Measurements from ENCODE around the gene OTOS. TPM values are rescaled to one million over a fixed set of nuclear protein-coding genes. Genes with fewer than 3 reads are reported as not detected.

OTOS gene
- polyA plus RNA-seq, 1 experiment, result not detected

- TF ChIP-seq CTCF (IDR thresholded peaks at IDR 0.05; ENCODE audit: insufficient read depth, low read depth, low read length), result no peak
- ChIA-PET CTCF (no interaction called here), POLR2A (no interaction called here)
- Histone ChIP-seq H3K36me3 (ENCODE audit: control insufficient read depth, insufficient read depth, low read length) (no peaks in the 10 kb centered on the region), H3K4me3 (ENCODE audit: low read depth, low read length) (no peak overlapping the region), H3K27me3 (ENCODE audit: control insufficient read depth, insufficient read depth, low read length) (no peaks in the 10 kb centered on the region)
- no peak for DNase-seq (ENCODE audit: low read depth)
Measured at GRCh38 chr2:240161087-240161750, 20.8 kb upstream of the OTOS start.

GRCh38 chr2:240160291-240161086 is 20.0 kb upstream of the OTOS start:
- ChIA-PET CTCF (no interaction called here), POLR2A (no interaction called here)
- H3K4me3 ChIP-seq (ENCODE audit: low read depth, low read length), result no peak overlapping the region
- H3K36me3 ChIP-seq (ENCODE audit: control insufficient read depth, insufficient read depth, low read length), result no peaks in the 10 kb centered on the region
- TF ChIP-seq CTCF (IDR thresholded peaks at IDR 0.05; ENCODE audit: insufficient read depth, low read depth, low read length), result no peak
- no peaks in the 10 kb centered on the region for H3K27me3 ChIP-seq (ENCODE audit: control insufficient read depth, insufficient read depth, low read length)
- DNase-seq (ENCODE audit: low read depth), result no peak

- no peaks in the 10 kb centered on the region; the same call in 1 of the 2 replicates for H3K27me3 ChIP-seq (ENCODE audit: control insufficient read depth, insufficient read depth, low read length)
- H3K4me3 ChIP-seq (ENCODE audit: low read depth, low read length), result no peak overlapping the region
- no peak for DNase-seq (ENCODE audit: low read depth)
- CTCF ChIA-PET, result interaction anchor here (0.6 kb wide), 1 partner anchor 34 kb away, joined by 4 read pairs; no protein-coding TSS in a partner anchor
- no peak for TF ChIP-seq CTCF (IDR thresholded peaks at IDR 0.05; ENCODE audit: insufficient read depth, low read depth, low read length)
- H3K36me3 ChIP-seq (ENCODE audit: control insufficient read depth, insufficient read depth, low read length), result no peaks in the 10 kb centered on the region
- POLR2A ChIA-PET, result no interaction called here
Measured at GRCh38 chr2:240159251-240159839, 18.9 kb upstream of the OTOS start.

GRCh38 chr2:240157147-240157470 is 16.7 kb upstream of the OTOS start:
- Histone ChIP-seq H3K4me3 (ENCODE audit: low read depth, low read length) (no peak overlapping the region), H3K27me3 (ENCODE audit: control insufficient read depth, insufficient read depth, low read length) (peaks cover 2% of the 10 kb centered on the region), H3K36me3 (ENCODE audit: control insufficient read depth, insufficient read depth, low read length) (no peaks in the 10 kb centered on the region)
- no peak for DNase-seq (ENCODE audit: low read depth)
- ChIA-PET POLR2A (no interaction called here), CTCF (no interaction called here)
- no peak for TF ChIP-seq CTCF (IDR thresholded peaks at IDR 0.05; ENCODE audit: insufficient read depth, low read depth, low read length)

GRCh38 chr2:240156435-240157146 is 16.1 kb upstream of the OTOS start:
- TF ChIP-seq CTCF (IDR thresholded peaks at IDR 0.05; ENCODE audit: insufficient read depth, low read depth, low read length), result no peak
- no peaks in the 10 kb centered on the region for H3K36me3 ChIP-seq (ENCODE audit: control insufficient read depth, insufficient read depth, low read length)
- CTCF ChIA-PET, result interaction anchor here (1.1 kb wide), 1 partner anchor 13 kb away, joined by 5 read pairs; no protein-coding TSS in a partner anchor
- no peak overlapping the region for H3K4me3 ChIP-seq (ENCODE audit: low read depth, low read length)
- peaks cover 2% of the 10 kb centered on the region for H3K27me3 ChIP-seq (ENCODE audit: control insufficient read depth, insufficient read depth, low read length)
- DNase-seq (ENCODE audit: low read depth), result no peak
- POLR2A ChIA-PET, result no interaction called here
